Hepatocyte (in vitro differentiated cells): ENCODE results near the gene STAP1.

Experiments used
- EZH2 ChIP-seq: fragments of 200-600 bp; sonication (generic); IDR thresholded peaks from 2 replicates; pipeline ENCODE4 v1.6.1; 2016; ENCODE audit warnings: antibody characterized with exemption, mild to moderate bottlenecking, borderline replicate concordance
- EZH2phosphoT487 ChIP-seq: fragments of 200-600 bp; sonication (generic); IDR thresholded peaks from one replicate; pipeline ENCODE4 v1.6.1; 2018; ENCODE audit warnings: antibody characterized with exemption, mild to moderate bottlenecking, low read depth, moderate library complexity; ENCODE audit not compliant: unreplicated experiment, severe bottlenecking
- TF ChIP-seq, protein P1 (sequence below): fragments of 200-600 bp; sonication (generic); IDR thresholded peaks from 2 replicates; pipeline ENCODE4 v1.5.1; 2016; ENCODE audit warnings: antibody characterized with exemption, mild to moderate bottlenecking; ENCODE audit not compliant: poor library complexity

DNA sequence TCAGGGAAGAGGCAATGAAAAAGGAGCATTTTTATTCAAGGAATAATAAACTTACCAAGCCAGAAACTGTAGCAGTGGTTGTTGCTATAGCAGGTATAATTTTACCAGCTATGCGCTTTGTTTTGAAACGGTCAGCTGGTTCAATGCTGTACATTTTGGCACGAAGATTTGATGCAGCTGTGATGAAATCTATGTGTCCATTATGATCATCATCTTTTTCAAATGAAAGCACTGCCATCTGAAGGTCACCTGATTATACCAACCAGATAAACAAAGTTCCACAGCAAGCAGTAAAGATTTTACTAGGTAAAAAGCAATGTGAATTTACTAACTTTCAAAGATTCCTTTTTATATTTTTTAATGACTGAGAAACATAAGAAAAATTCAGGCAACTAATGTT is 66.4 kb downstream of the STAP1 start:
- TF ChIP-seq, protein P1, sequence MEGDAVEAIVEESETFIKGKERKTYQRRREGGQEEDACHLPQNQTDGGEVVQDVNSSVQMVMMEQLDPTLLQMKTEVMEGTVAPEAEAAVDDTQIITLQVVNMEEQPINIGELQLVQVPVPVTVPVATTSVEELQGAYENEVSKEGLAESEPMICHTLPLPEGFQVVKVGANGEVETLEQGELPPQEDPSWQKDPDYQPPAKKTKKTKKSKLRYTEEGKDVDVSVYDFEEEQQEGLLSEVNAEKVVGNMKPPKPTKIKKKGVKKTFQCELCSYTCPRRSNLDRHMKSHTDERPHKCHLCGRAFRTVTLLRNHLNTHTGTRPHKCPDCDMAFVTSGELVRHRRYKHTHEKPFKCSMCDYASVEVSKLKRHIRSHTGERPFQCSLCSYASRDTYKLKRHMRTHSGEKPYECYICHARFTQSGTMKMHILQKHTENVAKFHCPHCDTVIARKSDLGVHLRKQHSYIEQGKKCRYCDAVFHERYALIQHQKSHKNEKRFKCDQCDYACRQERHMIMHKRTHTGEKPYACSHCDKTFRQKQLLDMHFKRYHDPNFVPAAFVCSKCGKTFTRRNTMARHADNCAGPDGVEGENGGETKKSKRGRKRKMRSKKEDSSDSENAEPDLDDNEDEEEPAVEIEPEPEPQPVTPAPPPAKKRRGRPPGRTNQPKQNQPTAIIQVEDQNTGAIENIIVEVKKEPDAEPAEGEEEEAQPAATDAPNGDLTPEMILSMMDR, result no peak
- TF ChIP-seq EZH2, result no peak
- no peak for TF ChIP-seq EZH2phosphoT487
